ENCODE data around the gene UGT2B10.

DNA sequence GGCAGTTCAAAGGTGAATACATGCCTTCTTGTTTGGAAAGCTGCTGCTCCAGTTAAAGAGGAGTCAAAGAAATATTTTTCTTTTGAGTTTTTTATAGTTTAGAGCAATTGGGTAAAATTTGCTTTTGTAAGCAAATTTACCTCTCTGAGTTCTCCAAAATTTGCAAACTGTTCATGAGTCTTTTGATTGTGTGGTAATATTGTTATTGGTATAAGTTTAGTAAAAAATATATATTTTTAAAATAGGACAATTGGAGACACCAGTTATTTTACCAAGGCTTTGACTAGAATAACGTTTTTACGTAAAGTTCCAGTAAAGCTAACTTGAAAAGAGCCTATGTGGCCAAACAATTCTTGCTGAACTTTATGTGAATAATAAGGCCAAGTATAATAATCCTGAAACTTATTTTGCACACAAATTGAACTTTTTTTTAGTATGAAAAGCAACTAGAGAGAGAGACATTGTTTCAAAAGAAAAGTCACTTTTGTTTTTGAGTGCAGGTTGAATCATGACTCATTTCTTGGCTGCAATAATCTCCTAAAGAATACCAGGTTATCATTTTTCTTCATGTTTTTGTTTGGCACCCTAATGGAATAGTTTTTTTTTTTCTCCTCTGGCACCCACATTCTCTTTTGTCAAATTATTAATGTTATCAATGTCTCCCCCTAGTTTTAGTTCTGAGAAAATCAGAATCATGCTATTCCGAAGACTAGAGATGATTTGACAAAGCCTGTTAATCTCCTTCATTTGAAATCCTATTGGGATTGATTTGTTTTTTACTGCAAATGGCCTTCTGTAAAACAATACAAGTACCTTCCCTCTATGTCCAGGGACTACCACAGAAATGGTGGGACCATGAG, 57.1 kb downstream of the UGT2B10 start:
- TF ChIP-seq, protein P1, sequence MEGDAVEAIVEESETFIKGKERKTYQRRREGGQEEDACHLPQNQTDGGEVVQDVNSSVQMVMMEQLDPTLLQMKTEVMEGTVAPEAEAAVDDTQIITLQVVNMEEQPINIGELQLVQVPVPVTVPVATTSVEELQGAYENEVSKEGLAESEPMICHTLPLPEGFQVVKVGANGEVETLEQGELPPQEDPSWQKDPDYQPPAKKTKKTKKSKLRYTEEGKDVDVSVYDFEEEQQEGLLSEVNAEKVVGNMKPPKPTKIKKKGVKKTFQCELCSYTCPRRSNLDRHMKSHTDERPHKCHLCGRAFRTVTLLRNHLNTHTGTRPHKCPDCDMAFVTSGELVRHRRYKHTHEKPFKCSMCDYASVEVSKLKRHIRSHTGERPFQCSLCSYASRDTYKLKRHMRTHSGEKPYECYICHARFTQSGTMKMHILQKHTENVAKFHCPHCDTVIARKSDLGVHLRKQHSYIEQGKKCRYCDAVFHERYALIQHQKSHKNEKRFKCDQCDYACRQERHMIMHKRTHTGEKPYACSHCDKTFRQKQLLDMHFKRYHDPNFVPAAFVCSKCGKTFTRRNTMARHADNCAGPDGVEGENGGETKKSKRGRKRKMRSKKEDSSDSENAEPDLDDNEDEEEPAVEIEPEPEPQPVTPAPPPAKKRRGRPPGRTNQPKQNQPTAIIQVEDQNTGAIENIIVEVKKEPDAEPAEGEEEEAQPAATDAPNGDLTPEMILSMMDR (IDR thresholded peaks at IDR 0.05): no peak
- no peak for TF ChIP-seq POLR2A (IDR thresholded peaks at IDR 0.05)

All from lower leg skin (tissue), 3 donors.